HepG2 (cell line): Measurements from ENCODE around the gene UMPS. TPM values are rescaled to one million over a fixed set of nuclear protein-coding genes. Genes with fewer than 3 reads are reported as not detected.

Experiments
- FOXA1 ChIP-seq, 2 experiments: fragments of 450-650 bp in 1 of 2; sonication (generic) in 1 of 2; formaldehyde crosslinking in 1 of 2; IDR thresholded peaks; 2 replicates each; pipeline versions ENCODE4 v1.4.0 to v1.6.1; 2016 to 2020; ENCODE audit warnings: missing genetic modification reagents in 1 of 2
- HNF4A ChIP-seq: sonication (generic); formaldehyde crosslinking; IDR thresholded peaks from 2 replicates; pipeline ENCODE4 v1.4.0; 2020; ENCODE audit warnings: missing genetic modification reagents
- NONO ChIP-seq, 2 experiments: fragments of 450-650 bp in 1 of 2; sonication (generic) in 1 of 2; formaldehyde crosslinking in 1 of 2; IDR thresholded peaks in 1 of 2; conservative IDR thresholded peaks in 1 of 2; 2 replicates each; pipeline versions ENCODE4 v1.6.1 to v1.8.0; 2017 to 2022; ENCODE audit warnings: mild to moderate bottlenecking in 1 of 2, missing genetic modification reagents in 1 of 2, moderate library complexity in 1 of 2
- SP2 ChIP-seq: sonication (generic); formaldehyde crosslinking; IDR thresholded peaks from 2 replicates; pipeline ENCODE4 v1.5.1; 2020; ENCODE audit warnings: mild to moderate bottlenecking, missing genetic modification reagents
- ZFY ChIP-seq: sonication (generic); formaldehyde crosslinking; IDR thresholded peaks from 2 replicates; pipeline ENCODE4 v1.4.0; 2020; ENCODE audit warnings: missing genetic modification reagents
- ZNF142 ChIP-seq: sonication (generic); formaldehyde crosslinking; IDR thresholded peaks from 2 replicates; pipeline ENCODE4 v1.4.0; 2020; ENCODE audit warnings: missing genetic modification reagents
- ZNF335 ChIP-seq: sonication (generic); formaldehyde crosslinking; IDR thresholded peaks from 2 replicates; pipeline ENCODE4 v1.4.0; 2020; ENCODE audit warnings: missing genetic modification reagents
- ZNF431 ChIP-seq: sonication (generic); formaldehyde crosslinking; IDR thresholded peaks from 2 replicates; pipeline ENCODE4 v1.9.0; 2022; ENCODE audit warnings: missing genetic modification reagents, low read depth, mild to moderate bottlenecking, borderline replicate concordance
- ZNF556 ChIP-seq: sonication (generic); formaldehyde crosslinking; IDR thresholded peaks from 2 replicates; pipeline ENCODE4 v1.4.0; 2020; ENCODE audit warnings: mild to moderate bottlenecking, missing genetic modification reagents, borderline replicate concordance
- polyA plus RNA-seq, 8 experiments: library from polyadenylated mRNA; depleted of rRNA in 3 of 8; stranded (reverse) in 7 of 8; unstranded in 1 of 8; fragments of >200 nt; fragmentation: Illumina TruSeq in 4 of 8; extraction: Trizol in 4 of 8; gene quantifications; 2 replicates each; pipeline versions ENCODE4 v1.2.1 to v1.2.3, GENCODE V29; 2011 to 2016; ENCODE audit warnings: low read depth in 4 of 8, missing spikeins in 1 of 8, mixed read lengths in 1 of 8; ENCODE audit not compliant: insufficient read depth in 1 of 8
- total RNA-seq, 5 experiments: library from RNA; depleted of rRNA; stranded (reverse); fragments of >200 nt; fragmentation: Illumina TruSeq; extraction: Trizol; gene quantifications; 2 replicates each; pipeline ENCODE4 v1.2.3, GENCODE V29; 2016; ENCODE audit warnings: low read depth in 1 of 5
- TF ChIP-seq, protein P1 (sequence below): sonication (generic); formaldehyde crosslinking; conservative IDR thresholded peaks from 2 replicates; pipeline ENCODE4 v1.8.0; 2022; ENCODE audit warnings: mild to moderate bottlenecking, moderate library complexity, missing genetic modification reagents

UMPS gene
- total and polyA plus RNA-seq, 2 of the 13 experiments (the other 11 are each of a cell fraction or from before 2014, with no cell fraction given), result 52.7 to 74.2 TPM

DNA sequence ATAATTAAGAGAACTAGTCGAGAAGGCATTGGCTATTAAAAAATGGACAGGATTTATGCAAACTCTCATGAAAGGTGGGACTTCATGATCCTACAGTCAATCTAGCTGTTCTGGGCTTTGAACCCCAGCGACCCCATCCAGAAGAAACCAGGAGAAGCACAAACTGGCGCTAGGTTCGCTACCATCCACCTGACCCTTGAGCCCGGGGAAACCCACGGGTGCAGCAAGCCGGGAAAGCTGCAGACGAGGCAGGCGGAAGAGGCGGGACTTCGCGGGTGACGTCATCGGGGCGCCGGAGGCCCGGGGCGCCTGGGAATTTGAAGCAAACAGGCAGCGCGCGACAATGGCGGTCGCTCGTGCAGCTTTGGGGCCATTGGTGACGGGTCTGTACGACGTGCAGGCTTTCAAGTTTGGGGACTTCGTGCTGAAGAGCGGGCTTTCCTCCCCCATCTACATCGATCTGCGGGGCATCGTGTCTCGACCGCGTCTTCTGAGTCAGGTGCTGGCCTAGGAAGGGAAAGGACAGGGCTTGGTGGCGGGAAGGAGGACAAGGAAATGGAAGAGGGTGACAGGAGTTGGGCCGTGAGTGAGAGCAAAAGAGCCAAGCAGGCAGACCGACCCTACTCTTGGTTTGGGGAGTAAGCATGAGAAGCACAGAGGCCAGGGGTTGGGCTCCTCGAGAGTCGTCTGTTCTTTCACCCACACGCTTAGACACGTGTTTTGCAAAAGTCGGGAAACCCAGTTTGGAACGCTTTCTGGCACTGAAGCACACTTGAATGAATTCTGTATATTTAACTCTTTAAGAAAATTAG lies at the start of gene UMPS (continued):
- peak; percentile 72; the same call in 1 of the 2 replicates for TF ChIP-seq ZNF142
- no peak for TF ChIP-seq ZNF335 (CRISPR knock-in tag)
- TF ChIP-seq ZFY (CRISPR knock-in tag), result peak; percentile 81
- TF ChIP-seq, protein P1, sequence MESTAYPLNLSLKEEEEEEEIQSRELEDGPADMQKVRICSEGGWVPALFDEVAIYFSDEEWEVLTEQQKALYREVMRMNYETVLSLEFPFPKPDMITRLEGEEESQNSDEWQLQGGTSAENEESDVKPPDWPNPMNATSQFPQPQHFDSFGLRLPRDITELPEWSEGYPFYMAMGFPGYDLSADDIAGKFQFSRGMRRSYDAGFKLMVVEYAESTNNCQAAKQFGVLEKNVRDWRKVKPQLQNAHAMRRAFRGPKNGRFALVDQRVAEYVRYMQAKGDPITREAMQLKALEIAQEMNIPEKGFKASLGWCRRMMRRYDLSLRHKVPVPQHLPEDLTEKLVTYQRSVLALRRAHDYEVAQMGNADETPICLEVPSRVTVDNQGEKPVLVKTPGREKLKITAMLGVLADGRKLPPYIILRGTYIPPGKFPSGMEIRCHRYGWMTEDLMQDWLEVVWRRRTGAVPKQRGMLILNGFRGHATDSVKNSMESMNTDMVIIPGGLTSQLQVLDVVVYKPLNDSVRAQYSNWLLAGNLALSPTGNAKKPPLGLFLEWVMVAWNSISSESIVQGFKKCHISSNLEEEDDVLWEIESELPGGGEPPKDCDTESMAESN, result peak; percentile 47; the same call in 1 of the 2 replicates
- TF ChIP-seq HNF4A (CRISPR knock-in tag), result peak; percentile 94
- TF ChIP-seq FOXA1 (IDR thresholded peaks at IDR 0.05), result no peak
- no peak; the same call in 1 of the 2 replicates for TF ChIP-seq FOXA1 (CRISPR knock-in tag; IDR thresholded peaks at IDR 0.05)
- no peak for TF ChIP-seq ZNF431 (CRISPR knock-in tag)
- peak; percentile 88 for TF ChIP-seq SP2 (CRISPR knock-in tag)
- no peak for TF ChIP-seq NONO (IDR thresholded peaks at IDR 0.05)
- peak; percentile 88 for TF ChIP-seq NONO (CRISPR knock-in tag; conservative IDR thresholded peaks at IDR 0.05)
- TF ChIP-seq ZNF556 (CRISPR knock-in tag), result peak; percentile 53; the same call in 1 of the 2 replicates
